ENCODE measurements around the gene SPRED2.

Gene SPRED2

GRCh38 chr2:65432227-65433190 lies at the start of gene SPRED2:
Gene SPRED2 (minus strand): TSS chr2:65432599. CDS start chr2:65431987, 612 bp downstream.
- in situ Hi-C loops (cut with HindIII; ENCODE audit: low sequenced_read_pairs) = no loop called here

GRCh38 chr2:65481961-65482360 lies 49.6 kb upstream of the SPRED2 start:
- in situ Hi-C loops (cut with HindIII; ENCODE audit: low sequenced_read_pairs) = no loop called here

GRCh38 chr2:65479524-65479923 lies 47.1 kb upstream of the SPRED2 start:
- in situ Hi-C loops (cut with HindIII; ENCODE audit: low sequenced_read_pairs) = no loop called here

- in situ Hi-C loops (cut with HindIII; ENCODE audit: low sequenced_read_pairs) = no loop called here
Observed at GRCh38 chr2:65478498-65479135, 46.2 kb upstream of the SPRED2 start.

- in situ Hi-C loops (cut with HindIII; ENCODE audit: low sequenced_read_pairs) = no loop called here
Observed at GRCh38 chr2:65477590-65477989, 45.2 kb upstream of the SPRED2 start.

GRCh38 chr2:65476778-65477177 lies 44.4 kb upstream of the SPRED2 start:
- in situ Hi-C loops (cut with HindIII; ENCODE audit: low sequenced_read_pairs) = no loop called here

GRCh38 chr2:65475000-65475399 lies 42.6 kb upstream of the SPRED2 start:
- in situ Hi-C loops (cut with HindIII; ENCODE audit: low sequenced_read_pairs) = no loop called here

GRCh38 chr2:65473045-65473444 lies 40.6 kb upstream of the SPRED2 start:
- in situ Hi-C loops (cut with HindIII; ENCODE audit: low sequenced_read_pairs) = no loop called here

- in situ Hi-C loops (cut with HindIII; ENCODE audit: low sequenced_read_pairs) = no loop called here
Observed at GRCh38 chr2:65471409-65471808, 39.0 kb upstream of the SPRED2 start.

GRCh38 chr2:65466551-65466950 lies 34.2 kb upstream of the SPRED2 start:
- in situ Hi-C loops (cut with HindIII; ENCODE audit: low sequenced_read_pairs) = no loop called here

GRCh38 chr2:65465857-65466256 lies 33.5 kb upstream of the SPRED2 start:
- in situ Hi-C loops (cut with HindIII; ENCODE audit: low sequenced_read_pairs) = no loop called here

- in situ Hi-C loops (cut with HindIII; ENCODE audit: low sequenced_read_pairs) = no loop called here
Observed at GRCh38 chr2:65465124-65465523, 32.7 kb upstream of the SPRED2 start.

- in situ Hi-C loops (cut with HindIII; ENCODE audit: low sequenced_read_pairs) = no loop called here
Observed at GRCh38 chr2:65464604-65465003, 32.2 kb upstream of the SPRED2 start.

GRCh38 chr2:65458999-65459398 lies 26.6 kb upstream of the SPRED2 start:
- in situ Hi-C loops (cut with HindIII; ENCODE audit: low sequenced_read_pairs) = no loop called here

GRCh38 chr2:65456886-65457285 lies 24.5 kb upstream of the SPRED2 start:
- in situ Hi-C loops (cut with HindIII; ENCODE audit: low sequenced_read_pairs) = no loop called here

GRCh38 chr2:65456064-65456463 lies 23.7 kb upstream of the SPRED2 start:
- in situ Hi-C loops (cut with HindIII; ENCODE audit: low sequenced_read_pairs) = no loop called here

GRCh38 chr2:65453916-65454315 lies 21.5 kb upstream of the SPRED2 start:
- in situ Hi-C loops (cut with HindIII; ENCODE audit: low sequenced_read_pairs) = no loop called here

GRCh38 chr2:65452150-65452895 lies 19.9 kb upstream of the SPRED2 start:
- in situ Hi-C loops (cut with HindIII; ENCODE audit: low sequenced_read_pairs) = no loop called here

GRCh38 chr2:65450810-65451209 lies 18.4 kb upstream of the SPRED2 start:
- in situ Hi-C loops (cut with HindIII; ENCODE audit: low sequenced_read_pairs) = no loop called here

- in situ Hi-C loops (cut with HindIII; ENCODE audit: low sequenced_read_pairs) = no loop called here
Observed at GRCh38 chr2:65450393-65450792, 18.0 kb upstream of the SPRED2 start.

GRCh38 chr2:65443509-65444186 lies 11.2 kb upstream of the SPRED2 start:
- in situ Hi-C loops (cut with HindIII; ENCODE audit: low sequenced_read_pairs) = no loop called here

Data from endothelial cell of hepatic sinusoid (primary cell).